ENCODE results near the gene GABRB3. TPM values are rescaled to one million over a fixed set of nuclear protein-coding genes. Genes with fewer than 3 reads are reported as not detected.

GABRB3 gene
- total RNA-seq, 1 donor from 2014 or later, result 47.9 TPM

DNA sequence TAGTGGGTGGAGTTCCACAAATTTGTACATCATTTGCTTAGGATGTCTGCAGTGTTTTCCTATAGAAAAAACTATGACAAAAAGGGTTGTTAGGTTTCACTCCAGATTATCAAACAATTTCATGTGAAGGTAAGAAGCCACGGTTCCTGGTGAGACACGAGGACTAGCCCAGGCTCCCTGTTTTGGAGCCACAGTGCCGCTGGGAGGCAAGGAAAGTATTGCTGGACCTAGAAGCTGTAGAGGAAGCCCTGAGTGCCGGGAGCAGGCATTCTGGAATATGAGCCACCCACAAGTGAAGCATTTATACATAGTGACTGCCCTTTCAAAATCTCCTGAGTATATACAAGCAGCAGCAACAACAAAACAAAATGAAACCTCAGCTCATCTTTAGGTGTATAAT, 142.0 kb downstream of the GABRB3 start:
- no peak for TF ChIP-seq EZH2 (IDR thresholded peaks at IDR 0.05; ENCODE audit: insufficient read depth, low read length)
- TF ChIP-seq, protein P1, sequence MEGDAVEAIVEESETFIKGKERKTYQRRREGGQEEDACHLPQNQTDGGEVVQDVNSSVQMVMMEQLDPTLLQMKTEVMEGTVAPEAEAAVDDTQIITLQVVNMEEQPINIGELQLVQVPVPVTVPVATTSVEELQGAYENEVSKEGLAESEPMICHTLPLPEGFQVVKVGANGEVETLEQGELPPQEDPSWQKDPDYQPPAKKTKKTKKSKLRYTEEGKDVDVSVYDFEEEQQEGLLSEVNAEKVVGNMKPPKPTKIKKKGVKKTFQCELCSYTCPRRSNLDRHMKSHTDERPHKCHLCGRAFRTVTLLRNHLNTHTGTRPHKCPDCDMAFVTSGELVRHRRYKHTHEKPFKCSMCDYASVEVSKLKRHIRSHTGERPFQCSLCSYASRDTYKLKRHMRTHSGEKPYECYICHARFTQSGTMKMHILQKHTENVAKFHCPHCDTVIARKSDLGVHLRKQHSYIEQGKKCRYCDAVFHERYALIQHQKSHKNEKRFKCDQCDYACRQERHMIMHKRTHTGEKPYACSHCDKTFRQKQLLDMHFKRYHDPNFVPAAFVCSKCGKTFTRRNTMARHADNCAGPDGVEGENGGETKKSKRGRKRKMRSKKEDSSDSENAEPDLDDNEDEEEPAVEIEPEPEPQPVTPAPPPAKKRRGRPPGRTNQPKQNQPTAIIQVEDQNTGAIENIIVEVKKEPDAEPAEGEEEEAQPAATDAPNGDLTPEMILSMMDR (IDR thresholded peaks at IDR 0.05; ENCODE audit: insufficient read depth, low read depth, low read length), result no peak

DNA sequence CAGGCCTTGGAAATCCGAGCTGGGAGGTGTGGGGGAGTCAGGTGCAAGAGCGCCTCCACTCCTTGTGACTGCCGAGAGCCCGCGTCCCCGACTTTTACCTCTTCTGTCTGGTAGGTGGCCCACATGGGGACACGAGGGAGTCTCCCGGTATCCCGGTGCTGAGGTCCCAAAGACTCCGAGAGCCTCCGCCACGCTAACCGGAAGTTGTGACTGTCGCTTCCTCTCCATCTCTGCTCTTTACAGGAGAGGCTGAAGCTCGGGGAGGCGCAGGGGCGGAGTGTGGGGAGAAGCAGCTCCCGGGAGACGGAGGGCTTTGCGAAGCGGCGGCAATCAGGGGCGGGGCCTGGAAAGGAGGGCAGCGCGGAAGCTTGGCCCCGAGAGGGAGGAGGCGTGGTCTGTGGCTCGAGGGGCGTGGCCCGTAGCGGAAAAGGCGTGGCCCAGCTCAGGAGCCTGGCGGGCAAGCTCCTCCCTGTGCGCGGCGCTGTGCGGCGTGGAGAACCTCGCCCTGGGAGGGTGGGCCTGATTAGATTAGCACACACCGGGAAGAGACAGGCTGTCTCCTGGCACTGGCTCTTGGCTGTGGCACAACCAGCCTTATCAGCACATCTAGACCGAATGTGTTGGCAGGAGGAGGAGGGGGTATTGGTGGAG, 143.9 kb downstream of the GABRB3 start:
- TF ChIP-seq EZH2 (IDR thresholded peaks at IDR 0.05; ENCODE audit: insufficient read depth, low read length), result no peak
- TF ChIP-seq, protein P1 (IDR thresholded peaks at IDR 0.05; ENCODE audit: insufficient read depth, low read depth, low read length), result no peak
- DNase-seq (ENCODE audit: low read depth) (peak; percentile 34), FAIRE-seq (no peak)
- Histone ChIP-seq H3K9ac (ENCODE audit: low read length) (peak overlapping the region; percentile 31), H3K27me3 (ENCODE audit: insufficient read depth, low read length) (no peaks in the 10 kb centered on the region), H3K36me3 (ENCODE audit: insufficient read depth, low read length) (no peaks in the 10 kb centered on the region), H3K9me3 (ENCODE audit: insufficient read depth, low read depth, low read length) (no peaks in the 10 kb centered on the region), H2AFZ (ENCODE audit: low read depth, low read length) (no peak overlapping the region), H4K20me1 (ENCODE audit: insufficient read depth, low read length) (no peaks in the 10 kb centered on the region), H3K79me2 (ENCODE audit: insufficient read depth, low read length) (no peaks in the 10 kb centered on the region), H3K4me2 (ENCODE audit: low read length) (peak overlapping the region; percentile 39), H3K4me3 (ENCODE audit: insufficient read depth, low read depth, low read length) (peak overlapping the region; percentile 10), H3K4me1 (ENCODE audit: insufficient read depth, low read length) (no peaks in the 10 kb centered on the region), H3K27ac (ENCODE audit: low read depth, low read length) (no peak overlapping the region)
- H3K36me3 Mint-ChIP-seq (ENCODE audit: low read depth, unreplicated experiment), result peaks cover 12% of the 10 kb centered on the region
- H3K4me3 Mint-ChIP-seq (ENCODE audit: unreplicated experiment), result no peak overlapping the region
- H3K9me3 Mint-ChIP-seq (ENCODE audit: unreplicated experiment), result peaks cover 8% of the 10 kb centered on the region
- H3K4me1 Mint-ChIP-seq (ENCODE audit: low read depth, unreplicated experiment), result peaks cover 6% of the 10 kb centered on the region
- no peaks in the 10 kb centered on the region for H3K27me3 Mint-ChIP-seq (ENCODE audit: low read depth, unreplicated experiment)
- H3K27ac Mint-ChIP-seq (ENCODE audit: unreplicated experiment), result no peak overlapping the region

More for the DNA sequence above, 142.0 kb downstream of the GABRB3 start:
- Mint-ChIP-seq H3K27me3 (ENCODE audit: low read depth, unreplicated experiment) (no peaks in the 10 kb centered on the region), H3K36me3 (ENCODE audit: low read depth, unreplicated experiment) (peaks cover 8% of the 10 kb centered on the region), H3K27ac (ENCODE audit: unreplicated experiment) (no peak overlapping the region), H3K9me3 (ENCODE audit: unreplicated experiment) (peaks cover 8% of the 10 kb centered on the region), H3K4me3 (ENCODE audit: unreplicated experiment) (no peak overlapping the region), H3K4me1 (ENCODE audit: low read depth, unreplicated experiment) (peaks cover 20% of the 10 kb centered on the region)
- Histone ChIP-seq H3K27me3 (ENCODE audit: insufficient read depth, low read length) (no peaks in the 10 kb centered on the region), H3K36me3 (ENCODE audit: insufficient read depth, low read length) (no peaks in the 10 kb centered on the region), H3K4me3 (ENCODE audit: insufficient read depth, low read depth, low read length) (no peak overlapping the region), H4K20me1 (ENCODE audit: insufficient read depth, low read length) (no peaks in the 10 kb centered on the region), H3K4me2 (ENCODE audit: low read length) (no peak overlapping the region), H3K9ac (ENCODE audit: low read length) (no peak overlapping the region), H3K27ac (ENCODE audit: low read depth, low read length) (no peak overlapping the region), H2AFZ (ENCODE audit: low read depth, low read length) (no peak overlapping the region), H3K79me2 (ENCODE audit: insufficient read depth, low read length) (no peaks in the 10 kb centered on the region), H3K4me1 (ENCODE audit: insufficient read depth, low read length) (no peaks in the 10 kb centered on the region), H3K9me3 (ENCODE audit: insufficient read depth, low read depth, low read length) (no peaks in the 10 kb centered on the region)
- FAIRE-seq (no peak), DNase-seq (ENCODE audit: low read depth) (no peak)

DNA sequence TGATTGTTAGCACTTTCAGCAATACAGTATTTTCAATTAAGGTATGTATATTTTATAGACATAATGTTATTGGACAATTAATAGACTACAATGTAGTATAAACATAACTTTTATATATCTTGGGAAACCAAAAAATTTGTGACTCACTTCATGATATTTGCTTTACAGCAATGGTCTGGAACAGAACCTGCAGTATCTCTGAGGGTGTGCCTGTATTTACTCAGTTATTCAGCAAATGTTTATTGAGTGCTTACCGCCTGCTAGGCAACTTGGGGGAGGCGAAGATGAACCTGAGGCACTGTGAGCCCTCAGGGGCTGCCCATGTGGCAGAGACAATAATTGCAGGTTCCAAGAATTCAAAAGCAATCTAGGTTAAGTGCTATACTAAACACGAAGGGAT, 144.8 kb downstream of the GABRB3 start:
- Mint-ChIP-seq H3K27me3 (ENCODE audit: low read depth, unreplicated experiment) (no peaks in the 10 kb centered on the region), H3K9me3 (ENCODE audit: unreplicated experiment) (peaks cover 8% of the 10 kb centered on the region), H3K4me3 (ENCODE audit: unreplicated experiment) (no peak overlapping the region), H3K4me1 (ENCODE audit: low read depth, unreplicated experiment) (peaks cover 11% of the 10 kb centered on the region), H3K27ac (ENCODE audit: unreplicated experiment) (no peak overlapping the region), H3K36me3 (ENCODE audit: low read depth, unreplicated experiment) (peaks cover 12% of the 10 kb centered on the region)
- no peak for TF ChIP-seq EZH2 (IDR thresholded peaks at IDR 0.05; ENCODE audit: insufficient read depth, low read length)
- Histone ChIP-seq H3K4me1 (ENCODE audit: insufficient read depth, low read length) (no peaks in the 10 kb centered on the region), H3K4me3 (ENCODE audit: insufficient read depth, low read depth, low read length) (no peak overlapping the region), H3K27me3 (ENCODE audit: insufficient read depth, low read length) (no peaks in the 10 kb centered on the region), H4K20me1 (ENCODE audit: insufficient read depth, low read length) (no peaks in the 10 kb centered on the region), H3K27ac (ENCODE audit: low read depth, low read length) (no peak overlapping the region), H3K9me3 (ENCODE audit: insufficient read depth, low read depth, low read length) (peaks cover 4% of the 10 kb centered on the region), H3K4me2 (ENCODE audit: low read length) (peak overlapping the region; percentile 39), H3K79me2 (ENCODE audit: insufficient read depth, low read length) (no peaks in the 10 kb centered on the region), H2AFZ (ENCODE audit: low read depth, low read length) (no peak overlapping the region), H3K9ac (ENCODE audit: low read length) (no peak overlapping the region), H3K36me3 (ENCODE audit: insufficient read depth, low read length) (no peaks in the 10 kb centered on the region)
- DNase-seq (ENCODE audit: low read depth) (no peak), FAIRE-seq (no peak)

Measured in astrocyte (in vitro differentiated cells and primary cell).